Memory B cell (primary cell): ENCODE data around the gene GARNL3.
A peak's percentile ranks its signal among the peaks of the same experiment; 100 is the strongest.

Experiments used
- ATAC-seq: fragments of 150-1000 bp; cut with Tn5 transposase; 2 replicates; pipeline ENCODE4 v1.10.0; 2021; ENCODE audit warnings: low read depth, mild to moderate bottlenecking, moderate library complexity
- DNase-seq, 2 donors: peaks; one replicate each; pipeline ENCODE4 v3.0.0; 2022; ENCODE audit warnings: low spot score in 2 of 2
- H3K27ac Mint-ChIP-seq: one replicate; pipeline ENCODE4 v1.8.0; 2022; ENCODE audit warnings: mild to moderate bottlenecking, moderate library complexity, mixed read lengths
- H3K27me3 Mint-ChIP-seq: one replicate; pipeline ENCODE4 v1.8.0; 2022; ENCODE audit warnings: mixed read lengths
- H3K36me3 Mint-ChIP-seq: one replicate; pipeline ENCODE4 v1.8.0; 2022; ENCODE audit warnings: mild to moderate bottlenecking, mixed read lengths
- H3K4me1 Mint-ChIP-seq: one replicate; pipeline ENCODE4 v1.8.0; 2022; ENCODE audit warnings: mixed read lengths
- H3K4me3 Mint-ChIP-seq: one replicate; pipeline ENCODE4 v1.8.0; 2022; ENCODE audit warnings: mild to moderate bottlenecking, moderate library complexity, mixed read lengths
- H3K9me3 Mint-ChIP-seq: one replicate; pipeline ENCODE4 v1.8.0; 2022; ENCODE audit warnings: mixed read lengths

Gene GARNL3

DNA sequence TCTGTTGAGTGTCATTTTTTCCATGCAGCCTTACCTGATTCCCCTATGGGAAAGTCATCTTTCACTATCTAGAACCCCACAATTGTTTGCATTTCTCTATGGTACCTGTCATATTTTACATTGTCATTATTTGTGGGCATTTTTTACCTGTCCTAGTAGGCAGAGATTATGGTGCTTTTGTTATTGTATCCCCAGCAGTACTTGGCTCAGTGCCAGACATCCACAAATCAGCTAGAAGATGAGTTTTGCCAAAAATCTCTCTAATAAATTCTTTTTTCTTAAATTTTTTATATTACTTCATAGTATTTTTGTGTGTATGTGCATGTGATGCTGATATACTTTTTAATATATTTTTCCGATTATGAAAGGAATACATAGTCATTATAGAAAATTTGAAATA lies 13.2 kb downstream of the GARNL3 start:
- Mint-ChIP-seq H3K4me3 (no peak overlapping the region), H3K9me3 (peaks cover 9% of the 10 kb centered on the region), H3K36me3 (peaks cover 21% of the 10 kb centered on the region), H3K27ac (peak overlapping the region; percentile 55), H3K27me3 (no peaks in the 10 kb centered on the region), H3K4me1 (peaks cover 32% of the 10 kb centered on the region)
- ATAC-seq (no peak), DNase-seq (no peak)

DNA sequence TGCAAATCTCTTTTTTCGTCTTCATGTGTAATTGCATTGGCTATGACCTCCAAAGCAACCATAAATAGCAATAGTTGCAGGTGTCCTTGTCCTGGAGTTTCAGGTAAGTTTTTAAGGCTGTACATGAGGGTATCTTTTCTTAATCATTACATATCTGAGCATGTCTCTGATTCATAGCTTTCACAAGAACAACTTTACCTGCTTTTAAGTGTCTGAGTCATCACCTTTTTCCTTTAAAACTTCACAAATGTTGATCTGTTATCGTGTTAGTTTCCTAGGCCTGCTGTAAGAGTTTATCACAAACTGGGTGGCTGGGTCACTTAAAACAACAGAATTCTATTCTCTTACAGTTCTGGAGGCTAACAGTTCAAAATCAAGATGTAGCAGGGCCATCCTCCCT lies 13.8 kb downstream of the GARNL3 start:
- Mint-ChIP-seq H3K36me3 (peaks cover 21% of the 10 kb centered on the region), H3K27me3 (no peaks in the 10 kb centered on the region), H3K4me3 (no peak overlapping the region), H3K27ac (no peak overlapping the region), H3K4me1 (peaks cover 32% of the 10 kb centered on the region), H3K9me3 (peaks cover 9% of the 10 kb centered on the region)
- ATAC-seq: no peak
- DNase-seq: no peak

DNA sequence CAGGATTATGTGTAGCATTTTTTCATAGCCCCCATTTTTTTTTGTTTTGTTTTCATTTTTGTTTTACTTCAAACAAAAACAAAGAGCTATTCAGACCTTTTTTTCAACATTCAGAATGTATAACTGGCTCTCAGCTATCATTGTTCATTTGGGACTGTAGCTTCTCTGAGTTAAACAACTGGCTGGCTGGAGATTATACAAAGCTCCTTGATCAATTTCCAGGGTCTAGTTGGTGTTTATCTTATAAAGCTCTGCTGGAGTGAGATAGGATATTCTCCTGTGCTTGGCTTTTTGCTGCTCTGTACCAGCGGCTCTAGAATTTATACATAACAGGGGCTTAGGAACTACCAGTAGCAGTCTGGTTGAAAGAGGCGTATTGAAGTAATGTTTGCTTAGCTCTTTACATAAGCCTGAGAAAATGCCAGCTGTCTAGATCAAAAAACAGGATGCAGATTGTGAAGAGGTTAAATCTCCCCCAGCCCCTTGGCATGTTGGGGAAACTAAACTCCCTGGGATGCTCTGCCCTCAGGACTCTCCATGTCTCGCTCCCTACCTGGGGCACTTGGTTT lies 15.2 kb downstream of the GARNL3 start:
- no peak overlapping the region for H3K27ac Mint-ChIP-seq
- peaks cover 9% of the 10 kb centered on the region for H3K9me3 Mint-ChIP-seq
- no peak overlapping the region for H3K4me3 Mint-ChIP-seq
- H3K4me1 Mint-ChIP-seq: peaks cover 32% of the 10 kb centered on the region
- ATAC-seq (no peak), DNase-seq (no peak)
- peaks cover 18% of the 10 kb centered on the region for H3K36me3 Mint-ChIP-seq
- H3K27me3 Mint-ChIP-seq: no peaks in the 10 kb centered on the region

DNA sequence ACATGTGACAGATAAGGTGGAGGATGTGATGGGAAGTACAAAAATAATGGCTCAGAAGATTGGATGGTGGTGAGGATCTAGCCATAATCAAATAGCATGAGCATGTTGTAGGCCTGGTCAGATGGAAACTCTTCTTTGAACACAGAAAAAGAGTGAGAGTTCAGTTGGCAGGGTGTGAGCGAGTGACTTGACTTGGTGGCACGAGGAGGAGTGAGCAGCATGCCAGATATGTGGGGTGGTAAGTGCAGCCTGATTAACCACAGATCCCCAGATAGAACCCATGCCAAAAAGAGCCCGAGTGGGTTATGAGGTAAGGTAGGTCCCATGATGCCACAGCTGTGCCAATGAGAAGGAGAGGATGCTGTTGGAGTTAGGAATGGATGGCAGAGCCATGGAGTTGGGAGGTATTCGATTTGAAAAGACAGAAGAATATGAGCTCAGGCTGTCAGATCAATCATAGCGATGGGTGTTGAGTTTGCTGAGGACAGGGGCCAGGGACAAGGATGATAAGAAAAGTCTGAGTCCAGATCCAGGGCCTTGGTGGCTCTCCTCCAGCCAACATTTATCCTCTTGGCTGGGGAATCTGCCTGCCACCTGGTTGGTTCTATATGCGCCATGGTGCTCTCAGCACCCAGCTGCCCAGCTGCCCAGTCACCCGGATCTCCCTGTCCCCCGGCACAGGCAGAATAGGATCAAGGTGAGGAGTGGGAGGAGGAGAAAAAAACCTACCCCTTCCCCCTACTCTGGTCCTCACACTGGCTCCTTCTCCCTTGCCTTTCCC lies 16.5 kb downstream of the GARNL3 start:
- no peak for ATAC-seq
- H3K9me3 Mint-ChIP-seq: peaks cover 9% of the 10 kb centered on the region
- peaks cover 18% of the 10 kb centered on the region for H3K36me3 Mint-ChIP-seq
- peaks cover 29% of the 10 kb centered on the region for H3K4me1 Mint-ChIP-seq
- H3K27me3 Mint-ChIP-seq: no peaks in the 10 kb centered on the region
- H3K27ac Mint-ChIP-seq: no peak overlapping the region
- H3K4me3 Mint-ChIP-seq: no peak overlapping the region
- DNase-seq: no peak

DNA sequence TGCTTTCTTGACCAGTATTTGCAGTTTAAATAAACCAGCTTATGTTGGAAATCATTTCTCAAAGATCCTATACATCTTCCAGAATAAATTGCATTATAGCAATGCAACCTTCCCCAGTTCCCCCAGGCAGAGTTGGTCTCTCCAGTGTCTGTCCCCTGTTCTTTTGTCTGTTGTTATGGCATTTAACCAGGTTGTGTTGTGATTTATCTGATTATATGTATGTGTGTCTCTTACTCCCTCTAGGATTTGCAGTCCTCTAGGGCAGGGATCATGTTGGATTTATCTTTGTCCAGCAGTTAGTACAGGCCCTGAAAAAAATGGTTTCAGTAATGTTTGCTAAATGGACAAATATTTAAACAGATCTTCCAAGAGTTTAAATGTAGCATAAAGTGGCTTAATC lies 17.3 kb downstream of the GARNL3 start:
- ATAC-seq (no peak), DNase-seq (no peak)
- Mint-ChIP-seq H3K9me3 (peaks cover 8% of the 10 kb centered on the region), H3K27me3 (no peaks in the 10 kb centered on the region), H3K36me3 (peaks cover 14% of the 10 kb centered on the region), H3K4me3 (no peak overlapping the region), H3K4me1 (peaks cover 21% of the 10 kb centered on the region), H3K27ac (no peak overlapping the region)

DNA sequence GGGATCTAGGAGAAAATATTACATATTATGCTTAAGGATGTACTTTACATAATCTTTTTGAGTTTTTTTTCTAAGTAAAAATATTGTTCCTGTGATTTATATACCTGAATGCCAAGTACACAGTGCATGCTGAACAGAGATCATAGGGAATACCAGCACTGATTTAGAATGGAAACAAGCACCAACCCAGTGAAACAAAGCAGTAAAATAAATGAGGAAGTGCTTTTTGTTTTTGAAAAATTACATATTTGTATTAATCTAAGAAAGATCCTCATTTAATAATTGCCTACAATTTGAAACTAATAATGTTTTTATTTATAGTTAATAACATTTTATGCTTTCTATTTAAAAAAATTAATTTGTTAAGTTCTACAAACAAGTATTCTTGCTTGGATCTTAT lies 18.0 kb downstream of the GARNL3 start:
- DNase-seq (no peak), ATAC-seq (no peak)
- Mint-ChIP-seq H3K36me3 (peaks cover 14% of the 10 kb centered on the region), H3K4me1 (peaks cover 14% of the 10 kb centered on the region), H3K4me3 (no peak overlapping the region), H3K9me3 (peaks cover 8% of the 10 kb centered on the region), H3K27me3 (no peaks in the 10 kb centered on the region), H3K27ac (no peak overlapping the region)

DNA sequence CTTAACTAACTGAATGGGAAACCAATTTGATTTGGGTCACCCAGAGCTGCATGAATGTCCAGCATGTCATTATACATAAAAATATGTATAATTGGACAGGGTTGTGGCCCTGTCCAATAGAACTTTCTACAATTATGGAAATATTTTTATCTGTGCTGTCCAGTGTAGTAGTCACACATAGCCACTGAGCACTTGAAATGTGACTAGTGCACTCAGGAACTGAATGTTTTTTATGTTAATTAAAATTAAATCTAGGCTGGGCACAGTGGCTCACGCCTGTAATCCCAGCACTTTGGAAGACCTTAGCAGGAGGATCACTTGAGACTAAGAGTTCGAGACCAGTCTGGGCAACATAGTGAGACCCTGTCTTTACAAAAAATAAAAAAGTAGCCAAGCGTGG lies 18.6 kb downstream of the GARNL3 start:
- DNase-seq (no peak), ATAC-seq (no peak)
- Mint-ChIP-seq H3K36me3 (peaks cover 14% of the 10 kb centered on the region), H3K9me3 (peaks cover 8% of the 10 kb centered on the region), H3K4me3 (no peak overlapping the region), H3K27me3 (no peaks in the 10 kb centered on the region), H3K4me1 (peaks cover 12% of the 10 kb centered on the region), H3K27ac (no peak overlapping the region)

DNA sequence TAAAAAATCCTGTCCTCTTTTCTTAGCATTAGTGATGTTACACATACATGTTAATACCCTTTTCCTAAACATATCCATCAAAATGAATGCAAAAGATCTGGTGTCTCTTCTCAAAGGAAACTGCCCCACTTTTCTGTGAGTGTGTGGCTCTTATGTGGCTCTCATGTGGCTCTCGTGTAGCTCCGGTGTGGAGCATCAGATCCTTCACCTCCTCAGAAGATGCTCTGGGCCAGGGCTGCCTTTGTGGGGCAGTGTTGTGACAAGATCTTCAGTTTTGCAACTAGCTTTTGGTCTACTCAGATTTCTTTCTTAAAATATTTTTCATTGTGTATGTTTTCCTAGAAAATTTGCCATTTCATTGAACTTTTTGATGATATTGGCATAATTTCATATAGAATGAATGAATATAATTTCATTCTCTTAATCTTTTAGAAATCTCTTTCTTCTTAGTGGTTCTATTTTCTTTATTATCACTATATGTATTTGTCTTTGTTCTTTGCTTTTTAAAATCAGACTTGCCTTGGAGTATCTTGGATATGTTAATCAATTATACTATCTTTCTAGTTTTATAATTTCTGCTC lies 19.4 kb downstream of the GARNL3 start:
- no peak for DNase-seq
- Mint-ChIP-seq H3K27me3 (no peaks in the 10 kb centered on the region), H3K36me3 (peaks cover 8% of the 10 kb centered on the region)

DNA sequence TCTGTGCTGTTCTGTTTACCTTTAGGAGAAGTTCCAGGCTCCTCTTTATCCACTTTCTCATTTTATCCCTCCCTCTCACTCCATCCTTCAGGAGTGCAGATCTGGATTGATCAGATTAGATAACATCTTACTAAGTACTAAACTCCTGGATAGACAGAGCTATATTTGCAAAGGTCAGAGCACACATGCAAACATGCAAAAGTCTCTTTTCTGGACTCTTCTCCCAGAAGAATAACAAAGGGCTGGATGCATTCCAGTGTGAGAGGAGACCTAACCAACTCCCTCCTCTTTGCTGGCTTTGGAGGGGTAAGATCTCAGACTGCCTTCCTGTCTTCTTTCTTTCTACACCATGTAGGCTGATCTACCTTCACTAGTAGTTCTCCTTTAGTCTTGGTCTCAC lies 21.4 kb downstream of the GARNL3 start:
- H3K4me3 Mint-ChIP-seq: no peak overlapping the region
- H3K36me3 Mint-ChIP-seq: no peaks in the 10 kb centered on the region
- no peaks in the 10 kb centered on the region for H3K9me3 Mint-ChIP-seq
- ATAC-seq (no peak), DNase-seq (no peak)
- H3K27me3 Mint-ChIP-seq: no peaks in the 10 kb centered on the region
- peaks cover 7% of the 10 kb centered on the region for H3K4me1 Mint-ChIP-seq
- H3K27ac Mint-ChIP-seq: no peak overlapping the region

More for the DNA sequence above, 19.4 kb downstream of the GARNL3 start:
- H3K9me3 Mint-ChIP-seq: peaks cover 5% of the 10 kb centered on the region
- H3K27ac Mint-ChIP-seq: no peak overlapping the region
- H3K4me1 Mint-ChIP-seq: peaks cover 10% of the 10 kb centered on the region
- ATAC-seq: no peak
- no peak overlapping the region for H3K4me3 Mint-ChIP-seq

DNA sequence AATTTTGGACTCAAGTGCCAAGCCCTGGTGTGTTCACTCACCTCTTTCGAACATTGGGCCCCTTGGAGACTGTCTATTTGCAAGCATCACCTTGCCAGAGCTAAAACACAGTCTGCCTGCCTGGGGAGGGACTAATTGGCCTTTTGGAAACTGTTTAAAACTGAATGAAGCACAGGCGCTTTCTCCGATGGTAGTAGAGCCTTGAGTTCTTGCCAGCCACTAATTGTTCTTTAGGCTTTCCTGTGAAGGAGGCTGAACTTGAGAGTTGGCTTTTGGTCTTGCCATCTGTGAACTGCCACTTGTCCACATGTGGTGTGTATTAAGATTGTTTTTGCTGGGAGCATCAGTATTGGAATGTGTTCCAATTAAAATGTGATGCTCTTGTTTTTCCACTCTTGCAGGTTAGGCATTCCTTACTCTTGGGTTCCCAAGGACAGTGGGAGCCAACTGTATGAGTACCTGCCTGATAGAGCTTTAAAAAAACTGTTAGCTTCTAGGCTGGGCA lies 26.0 kb downstream of the GARNL3 start:
- no peaks in the 10 kb centered on the region for H3K4me1 Mint-ChIP-seq
- H3K27me3 Mint-ChIP-seq: no peaks in the 10 kb centered on the region
- no peak for ATAC-seq
- H3K4me3 Mint-ChIP-seq: no peak overlapping the region
- no peak overlapping the region for H3K27ac Mint-ChIP-seq
- H3K9me3 Mint-ChIP-seq: no peaks in the 10 kb centered on the region
- no peak for DNase-seq
- H3K36me3 Mint-ChIP-seq: no peaks in the 10 kb centered on the region

DNA sequence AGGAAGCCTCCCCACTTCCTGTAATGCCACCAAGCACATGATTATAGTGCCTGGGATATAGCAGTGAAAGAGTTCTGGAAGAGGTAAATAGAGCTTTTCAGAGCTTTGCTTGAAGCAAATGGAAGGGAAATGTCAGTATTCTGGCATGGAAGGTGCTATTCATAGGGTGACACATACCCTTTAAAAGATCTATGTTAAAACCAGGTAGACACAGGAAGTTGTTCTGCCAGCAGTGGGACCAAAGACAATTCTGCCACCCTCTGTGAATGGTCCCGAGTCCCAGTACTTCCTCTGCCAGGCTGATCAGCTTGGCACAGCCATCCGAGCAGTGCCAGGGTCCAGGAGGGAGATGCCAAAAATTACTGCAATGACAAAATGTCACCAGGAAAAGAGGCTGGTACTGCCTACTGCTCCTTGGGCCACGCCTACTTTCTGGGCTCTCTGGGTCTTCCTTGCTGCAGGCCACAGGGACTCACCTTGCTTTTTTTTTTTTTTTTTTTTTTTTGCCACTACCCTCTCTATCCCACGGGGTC lies 26.7 kb downstream of the GARNL3 start:
- Mint-ChIP-seq H3K27ac (peak overlapping the region; percentile 28), H3K36me3 (no peaks in the 10 kb centered on the region), H3K9me3 (no peaks in the 10 kb centered on the region), H3K27me3 (no peaks in the 10 kb centered on the region), H3K4me3 (no peak overlapping the region), H3K4me1 (no peaks in the 10 kb centered on the region)
- DNase-seq (no peak), ATAC-seq (no peak)

DNA sequence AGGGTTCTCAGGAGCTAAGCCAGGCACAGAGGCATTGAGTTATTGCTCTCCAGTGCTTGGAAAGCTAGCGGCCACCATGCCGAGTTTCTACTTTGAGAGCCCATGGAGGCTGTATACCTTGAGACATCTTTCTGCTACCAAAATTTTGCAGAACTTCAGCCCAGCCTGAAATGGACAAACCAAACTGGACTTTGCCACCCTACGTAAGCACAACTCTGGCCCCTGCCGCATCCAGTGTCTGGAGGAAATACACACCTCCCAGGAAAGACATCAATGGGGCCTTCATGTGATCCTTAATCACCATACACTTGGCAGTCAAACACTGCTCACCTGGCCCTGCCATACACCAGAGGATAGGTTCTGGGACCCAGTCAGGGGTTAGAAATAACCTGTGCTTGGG lies 27.8 kb downstream of the GARNL3 start:
- ATAC-seq: no peak
- no peak overlapping the region for H3K27ac Mint-ChIP-seq
- H3K9me3 Mint-ChIP-seq: no peaks in the 10 kb centered on the region
- no peaks in the 10 kb centered on the region for H3K4me1 Mint-ChIP-seq
- H3K4me3 Mint-ChIP-seq: no peak overlapping the region
- H3K36me3 Mint-ChIP-seq: no peaks in the 10 kb centered on the region
- no peaks in the 10 kb centered on the region for H3K27me3 Mint-ChIP-seq
- no peak for DNase-seq

DNA sequence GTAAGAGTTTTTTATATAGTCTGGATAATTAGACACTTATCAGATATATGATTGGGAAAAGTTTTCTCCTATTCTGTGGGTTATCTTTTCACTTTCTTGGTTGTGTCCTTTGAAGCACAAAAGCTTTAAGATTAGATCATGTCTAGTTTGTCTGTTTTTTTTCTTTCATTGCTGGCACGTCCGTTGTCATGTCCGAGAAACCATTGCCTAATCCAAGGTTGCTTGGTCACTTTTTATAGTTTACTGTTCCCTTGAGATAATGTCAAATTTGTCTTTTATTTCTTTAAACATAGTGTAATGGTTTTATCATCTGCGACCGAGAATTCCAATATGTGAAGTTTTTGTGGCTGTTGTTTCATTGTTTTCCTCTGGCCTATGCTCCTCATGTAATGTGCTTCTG lies 28.8 kb downstream of the GARNL3 start:
- Mint-ChIP-seq H3K36me3 (no peaks in the 10 kb centered on the region), H3K4me3 (no peak overlapping the region), H3K4me1 (no peaks in the 10 kb centered on the region), H3K27me3 (no peaks in the 10 kb centered on the region), H3K9me3 (no peaks in the 10 kb centered on the region), H3K27ac (no peak overlapping the region)
- no peak for DNase-seq
- no peak for ATAC-seq

DNA sequence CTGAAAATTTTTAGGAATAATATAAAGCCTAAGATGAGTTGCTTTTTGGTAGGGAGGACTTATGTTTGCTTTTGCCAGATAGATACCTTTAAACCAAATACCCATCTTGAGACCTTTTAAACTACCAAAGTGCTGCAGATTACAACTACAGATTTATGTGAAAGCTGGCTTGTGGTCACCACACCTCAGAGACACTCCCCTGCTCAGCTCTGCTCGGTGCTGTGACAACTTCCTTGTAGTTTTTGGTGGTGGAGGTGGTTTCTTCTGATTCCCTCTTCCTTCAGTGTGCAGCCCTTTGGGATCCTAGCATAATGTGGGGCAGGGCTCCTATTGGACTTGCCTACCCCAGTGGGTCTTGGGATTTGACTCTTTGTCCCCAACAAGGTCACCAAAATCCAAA lies 29.2 kb downstream of the GARNL3 start:
- Mint-ChIP-seq H3K4me1 (no peaks in the 10 kb centered on the region), H3K27me3 (no peaks in the 10 kb centered on the region), H3K9me3 (no peaks in the 10 kb centered on the region), H3K36me3 (no peaks in the 10 kb centered on the region), H3K4me3 (no peak overlapping the region), H3K27ac (no peak overlapping the region)
- no peak for ATAC-seq
- DNase-seq: no peak
